Fibroblast of peridontal ligament (primary cell): Measurements from ENCODE around the gene RSPH9.
A peak's percentile ranks its signal among the peaks of the same experiment; 100 is the strongest.
"Not testable (repeated sequence)": the region's sequence is repeated elsewhere in the genome, so short reads cannot be mapped to it uniquely, and the experiment has no call there.

Experiments used
- DNase-seq: peaks from one replicate; pipeline ENCODE4 v3.0.0-alpha.2; 2010; ENCODE audit errors: extremely low read depth

Gene RSPH9

DNA sequence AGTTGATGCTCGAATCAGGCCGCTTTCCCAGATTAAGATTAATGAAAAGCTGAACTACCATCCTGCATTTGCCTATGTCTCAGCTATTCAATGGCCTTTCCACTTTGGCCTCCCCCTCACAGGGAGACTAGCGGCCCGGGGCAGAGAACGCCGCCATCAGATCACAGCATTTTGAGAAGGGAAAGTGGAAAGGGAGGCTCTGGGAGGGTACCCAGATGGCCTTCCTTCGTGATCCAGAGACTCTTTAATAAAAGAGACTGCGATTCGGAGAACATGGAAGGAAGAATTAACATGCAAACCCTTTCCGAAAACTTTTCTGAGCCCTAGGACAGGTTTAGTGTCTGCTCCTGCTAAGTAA is 42.2 kb downstream of the RSPH9 start:
- no peak for DNase-seq

GRCh38 chr6:43687437-43688347 is 42.9 kb downstream of the RSPH9 start, which contains the start of gene MRPS18A:
MRPS18A (minus strand) TSS chr6:43687791; CDS start chr6:43687779, 12 bp downstream.
- peak; percentile 58 for DNase-seq

GRCh38 chr6:43689421-43689820 is 44.6 kb downstream of the RSPH9 start:
- no peak for DNase-seq

DNA sequence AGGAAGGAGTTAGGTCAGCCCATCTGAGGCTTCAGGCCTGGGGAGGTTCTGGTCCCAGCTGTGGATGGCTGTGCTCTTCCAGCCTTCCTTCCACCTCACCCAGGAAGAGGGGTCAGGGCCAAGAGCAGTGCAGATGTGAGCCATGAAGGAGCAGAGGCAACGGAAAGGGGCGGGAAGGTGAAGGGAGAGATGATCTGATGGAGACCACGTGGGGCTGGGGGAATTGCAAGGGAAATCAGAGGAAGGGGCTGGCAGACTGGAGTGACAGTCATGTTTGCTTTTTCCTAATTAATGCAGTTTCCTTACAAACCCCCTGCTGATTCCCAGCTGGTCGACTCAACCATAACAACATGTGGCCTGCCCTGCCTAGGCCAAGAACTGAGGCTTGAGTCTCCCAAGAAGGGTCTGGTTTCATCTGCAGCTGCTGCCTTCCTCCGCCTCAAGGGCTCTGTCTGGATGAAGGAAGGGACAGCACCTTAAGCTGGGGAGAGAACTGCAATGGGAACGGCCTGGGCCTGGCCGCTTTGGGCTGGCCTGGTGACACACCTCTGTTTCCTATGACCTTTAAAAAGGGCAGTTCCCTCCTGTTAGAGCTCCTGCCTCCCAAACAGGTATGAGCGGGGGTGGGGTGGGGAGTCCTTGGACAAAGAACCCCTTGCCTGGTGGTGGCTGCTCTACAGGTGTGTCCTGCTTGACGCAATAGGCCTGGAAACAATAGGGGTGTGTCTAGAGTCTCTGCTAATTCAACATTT is 50.6 kb downstream of the RSPH9 start:
- DNase-seq = no peak

- no peak for DNase-seq
These were observed 51.1 kb downstream of the RSPH9 start for GRCh38 chr6:43695967-43696291.

DNA sequence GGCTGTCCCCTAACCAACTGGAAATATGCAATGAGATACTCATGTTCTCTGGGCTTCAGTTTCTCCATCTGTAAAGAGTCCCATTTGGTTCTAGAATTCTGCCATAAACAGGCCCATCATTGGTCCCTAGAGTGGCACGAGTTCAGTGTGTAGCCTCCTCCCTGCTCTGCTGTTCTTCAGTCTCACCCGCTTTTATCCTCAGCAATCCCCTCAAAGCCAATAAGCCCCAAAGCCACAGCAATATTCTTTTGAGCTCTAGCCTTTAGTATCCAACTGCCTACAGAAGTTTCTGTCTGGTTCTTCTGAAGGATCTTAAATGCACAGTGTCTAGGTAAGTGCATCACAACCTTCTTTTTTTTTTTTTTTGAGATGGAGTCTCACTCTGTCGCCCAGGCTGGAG is 52.6 kb downstream of the RSPH9 start:
- DNase-seq = no peak

DNA sequence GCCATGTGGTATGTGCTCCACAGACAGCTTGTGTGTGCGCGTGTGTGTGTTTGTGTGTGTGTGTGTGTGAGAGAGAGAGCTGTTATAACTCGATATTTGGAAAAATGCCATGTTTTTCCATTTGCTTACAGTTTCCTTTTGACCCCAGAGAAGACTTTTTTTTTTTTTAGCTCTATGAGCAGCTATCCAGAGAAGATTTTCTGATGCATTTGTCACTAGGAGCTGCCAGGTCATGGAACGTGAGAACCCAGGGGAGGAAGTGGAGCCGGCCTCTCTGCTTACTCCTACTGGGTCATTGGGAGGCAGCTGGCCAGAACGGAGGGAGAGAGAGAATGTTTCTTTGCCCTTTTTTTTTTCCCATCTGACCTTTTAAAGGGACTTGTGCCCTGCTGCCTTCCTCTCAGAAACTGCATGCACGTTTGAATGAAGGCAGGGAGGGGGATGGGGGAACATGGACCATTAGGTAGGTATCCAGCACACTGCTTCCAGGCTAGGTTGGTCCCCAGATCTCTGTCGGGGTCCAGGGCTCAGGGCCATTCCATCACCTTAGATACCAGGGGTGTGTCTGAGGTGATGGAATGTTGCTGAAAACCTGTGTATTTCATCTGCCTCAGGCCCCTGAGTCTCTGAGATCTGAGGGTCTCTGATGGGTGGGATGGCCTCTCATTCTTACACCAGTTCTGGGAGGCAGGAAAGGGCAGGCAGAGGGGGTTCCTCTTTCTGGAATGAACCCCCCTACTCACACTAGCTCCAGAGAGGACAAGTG is 53.9 kb downstream of the RSPH9 start:
- peak; percentile 63 for DNase-seq

DNA sequence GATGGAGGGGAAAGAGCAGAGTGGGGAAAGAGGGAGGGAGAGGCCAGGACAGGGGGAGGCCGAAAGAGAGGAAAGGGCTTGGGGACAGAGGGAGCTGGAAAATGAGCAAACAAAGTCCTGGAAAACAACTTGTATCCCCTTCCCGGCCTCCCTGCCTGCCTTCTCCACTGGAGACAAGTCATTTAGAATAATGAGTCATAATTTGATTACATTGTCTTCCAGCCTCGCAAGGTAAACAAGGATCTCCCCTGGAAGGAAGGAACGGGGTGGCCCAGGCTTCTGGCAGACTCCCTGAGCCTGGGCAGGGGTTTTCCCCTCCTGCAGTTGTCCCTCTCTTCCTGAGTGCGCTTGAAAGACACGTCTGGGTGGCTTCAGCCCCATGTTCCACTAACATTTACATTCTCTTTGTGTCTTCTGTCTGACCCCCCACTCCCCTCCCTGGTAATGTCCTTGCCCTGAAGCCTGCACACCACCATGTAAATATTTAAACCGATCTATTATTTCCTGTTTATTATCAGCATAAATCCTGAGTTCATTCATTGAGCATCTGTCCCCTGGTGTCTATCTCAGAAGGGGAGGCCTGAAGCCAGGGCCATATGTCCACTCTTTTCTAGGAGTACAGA is 54.8 kb downstream of the RSPH9 start:
- no peak for DNase-seq

GRCh38 chr6:43700939-43701560 is 56.2 kb downstream of the RSPH9 start:
- not testable (repeated sequence) for DNase-seq

DNA sequence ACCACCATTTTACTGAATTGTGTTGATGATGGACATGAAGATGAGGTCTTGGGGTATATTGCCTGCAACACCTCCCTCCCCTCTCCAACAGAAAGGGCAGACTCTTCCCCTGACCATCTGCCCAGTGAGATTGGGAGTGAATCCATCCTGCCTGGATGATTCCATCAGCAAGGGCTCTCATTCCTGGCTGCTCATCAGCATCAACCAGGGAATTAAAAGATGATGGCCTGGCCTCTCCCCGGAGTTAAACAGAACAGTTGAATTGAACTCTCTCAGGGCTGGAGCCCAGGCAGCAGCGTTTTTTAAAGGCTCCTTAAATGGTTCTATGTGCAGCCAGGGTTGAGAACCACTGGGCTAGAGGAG is 57.3 kb downstream of the RSPH9 start:
- no peak for DNase-seq

GRCh38 chr6:43702534-43703440 is 58.0 kb downstream of the RSPH9 start:
- DNase-seq = peak; percentile 94

- DNase-seq = no peak
These were observed 58.9 kb downstream of the RSPH9 start for GRCh38 chr6:43703512-43704429.

GRCh38 chr6:43705996-43706395 is 61.2 kb downstream of the RSPH9 start:
- peak; percentile 70 for DNase-seq

DNA sequence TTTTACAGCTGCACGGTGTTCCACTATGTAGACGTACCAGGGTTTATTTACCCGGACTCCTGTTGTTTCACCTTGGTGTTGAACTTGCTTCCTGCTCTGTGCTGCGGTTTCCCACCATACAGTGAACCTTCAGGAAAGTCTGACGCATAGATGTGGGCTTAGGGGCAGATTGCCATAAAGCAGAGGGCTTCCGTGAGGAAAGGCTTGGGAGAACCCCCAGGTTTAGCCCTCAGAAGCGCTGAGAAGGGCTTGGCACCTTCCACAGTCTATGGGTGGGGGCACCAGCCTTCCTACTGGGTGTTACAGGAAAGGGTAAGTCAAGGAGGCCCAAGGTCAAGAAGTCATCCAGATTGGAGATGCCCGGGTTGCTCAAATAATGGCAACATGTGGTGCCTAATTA is 62.0 kb downstream of the RSPH9 start:
- no peak for DNase-seq

- DNase-seq = no peak
These were observed 62.4 kb downstream of the RSPH9 start for GRCh38 chr6:43707269-43707668.

DNA sequence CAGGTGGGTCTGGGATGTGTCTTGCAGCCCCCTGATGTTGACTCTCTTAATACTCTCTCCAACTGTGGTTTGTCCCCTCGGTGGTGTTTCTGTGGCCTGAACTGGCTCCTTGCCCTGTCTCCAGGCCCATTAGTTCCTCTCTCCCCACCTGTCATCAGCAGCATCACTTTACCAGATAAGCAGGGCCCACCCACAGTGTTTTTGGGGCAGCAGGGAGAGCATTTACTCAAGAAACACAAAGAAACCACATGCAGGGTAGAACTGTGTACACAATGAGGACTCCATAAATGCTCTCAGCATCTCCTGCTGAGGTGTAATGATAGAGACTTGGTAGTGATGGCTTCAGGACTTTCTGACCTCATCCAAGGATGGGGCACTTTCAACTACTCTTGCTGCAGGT is 62.9 kb downstream of the RSPH9 start:
- no peak for DNase-seq

- DNase-seq = peak; percentile 81
These were observed 64.2 kb downstream of the RSPH9 start for GRCh38 chr6:43708860-43709653.

- no peak for DNase-seq
These were observed 64.9 kb downstream of the RSPH9 start for GRCh38 chr6:43709654-43710303.
